GM12878 (cell line): Measurements from ENCODE around the gene ANKRD17.

Experiments
- EP300 ChIP-seq, 2 experiments: fragments of 150-350 bp in 1 of 2; IDR thresholded peaks; 2 replicates each; pipeline ENCODE4 v1.6.1; 2011 to 2012; ENCODE audit warnings: low read depth in 2 of 2, low read length in 2 of 2, borderline replicate concordance in 1 of 2, improper control_type of control experiment in 1 of 2, inconsistent platforms in 1 of 2; ENCODE audit not compliant: control insufficient read depth in 1 of 2
- ZNF274 ChIP-seq: IDR thresholded peaks from one replicate; pipeline ENCODE4 v1.8.0; 2011; ENCODE audit not compliant: insufficient read length, insufficient read depth

- no peak for TF ChIP-seq EP300 (IDR thresholded peaks at IDR 0.05; ENCODE audit: borderline replicate concordance in 1 of 2, control insufficient read depth in 1 of 2, low read depth in 2 of 2, low read length in 2 of 2)
- no peak for TF ChIP-seq ZNF274
Observed at GRCh38 chr4:73129319-73129718, 129.3 kb downstream of the ANKRD17 start.
